MM.1S (cell line): ENCODE measurements around the gene CLCN4.

Experiments used
- EZH2 ChIP-seq: fragments of 300-600 bp; sonication (generic); optimal IDR thresholded peaks from 2 replicates; pipeline ENCODE3; 2017; ENCODE audit warnings: low read depth, mild to moderate bottlenecking, antibody characterized with exemption, low read length, mixed read lengths
- EZH2phosphoT487 ChIP-seq: fragments of 300-600 bp; sonication (generic); IDR thresholded peaks from 2 replicates; pipeline ENCODE4 v1.6.1; 2018; ENCODE audit warnings: antibody characterized with exemption, low read length
- TF ChIP-seq, protein P1 (sequence below): fragments of 300-600 bp; sonication (generic); IDR thresholded peaks from 2 replicates; pipeline ENCODE4 v1.5.1; 2016; ENCODE audit warnings: antibody characterized with exemption, low read length, mixed read lengths

GRCh38 chrX:10110984-10111363 lies 45.8 kb upstream of the CLCN4 start:
- TF ChIP-seq EZH2, result no peak
- TF ChIP-seq, protein P1, sequence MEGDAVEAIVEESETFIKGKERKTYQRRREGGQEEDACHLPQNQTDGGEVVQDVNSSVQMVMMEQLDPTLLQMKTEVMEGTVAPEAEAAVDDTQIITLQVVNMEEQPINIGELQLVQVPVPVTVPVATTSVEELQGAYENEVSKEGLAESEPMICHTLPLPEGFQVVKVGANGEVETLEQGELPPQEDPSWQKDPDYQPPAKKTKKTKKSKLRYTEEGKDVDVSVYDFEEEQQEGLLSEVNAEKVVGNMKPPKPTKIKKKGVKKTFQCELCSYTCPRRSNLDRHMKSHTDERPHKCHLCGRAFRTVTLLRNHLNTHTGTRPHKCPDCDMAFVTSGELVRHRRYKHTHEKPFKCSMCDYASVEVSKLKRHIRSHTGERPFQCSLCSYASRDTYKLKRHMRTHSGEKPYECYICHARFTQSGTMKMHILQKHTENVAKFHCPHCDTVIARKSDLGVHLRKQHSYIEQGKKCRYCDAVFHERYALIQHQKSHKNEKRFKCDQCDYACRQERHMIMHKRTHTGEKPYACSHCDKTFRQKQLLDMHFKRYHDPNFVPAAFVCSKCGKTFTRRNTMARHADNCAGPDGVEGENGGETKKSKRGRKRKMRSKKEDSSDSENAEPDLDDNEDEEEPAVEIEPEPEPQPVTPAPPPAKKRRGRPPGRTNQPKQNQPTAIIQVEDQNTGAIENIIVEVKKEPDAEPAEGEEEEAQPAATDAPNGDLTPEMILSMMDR, result no peak
- no peak for TF ChIP-seq EZH2phosphoT487
